Measurements from ENCODE around the gene SUSD4. TPM values are rescaled to one million over a fixed set of nuclear protein-coding genes. Genes with fewer than 3 reads are reported as not detected.

SUSD4 gene
- polyA plus RNA-seq, 2 of the 4 experiments (the other 2 are of a cell fraction): 0.61 to 0.85 TPM

DNA sequence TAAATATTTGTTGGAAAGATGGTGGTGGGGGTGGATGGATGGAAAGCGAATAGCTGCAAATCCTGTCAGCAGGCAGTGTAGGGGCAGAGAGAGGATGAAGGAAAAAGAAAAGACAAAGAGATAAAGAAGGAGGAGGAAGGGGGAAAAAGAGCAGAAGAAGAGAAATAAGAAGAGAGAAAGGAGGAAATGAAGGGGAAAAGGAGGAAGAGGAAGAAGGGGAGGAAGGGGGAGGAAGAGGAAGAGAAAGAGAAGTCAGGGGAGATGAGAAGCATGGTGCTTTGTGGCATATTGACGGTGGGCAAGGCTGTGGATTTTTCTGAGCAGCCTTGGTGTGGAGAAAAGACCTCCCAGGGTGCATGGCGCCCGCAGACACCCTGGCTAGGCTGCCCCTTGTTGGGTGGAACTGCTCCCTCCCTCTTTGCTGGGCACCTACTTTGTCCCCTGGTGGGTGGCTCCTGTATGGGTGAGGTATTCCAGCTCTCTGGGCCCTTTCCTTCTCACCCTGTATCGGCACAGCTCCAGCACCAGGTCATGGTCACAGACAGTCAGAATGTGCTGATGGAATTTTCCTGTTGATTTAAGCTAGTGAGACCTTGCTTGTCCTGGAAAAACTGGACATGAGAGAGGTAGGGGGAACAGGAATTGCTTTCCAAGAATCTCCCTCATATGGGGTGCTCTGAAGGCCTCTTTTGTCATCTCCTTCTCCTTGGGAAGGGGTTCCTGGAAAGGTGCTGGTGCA lies 175.2 kb downstream of the SUSD4 start:
- ATAC-seq: peak in 1 of 2 experiments; percentile 49; a peak in 1 of 6 replicates
- FAIRE-seq: no peak
- Histone ChIP-seq H3K27ac (no peak overlapping the region), H3K9me3 (no peaks in the 10 kb centered on the region), H3K4me1 (0 out of 3 replicates have a peak, but pooled peaks cover 3% of the 10 kb centered on the region), H3K4me2 (no peak overlapping the region), H3K4me3 (no peak overlapping the region)
- POLR2A ChIA-PET: no interaction called here
- no peak for DNase-seq (ENCODE audit: low read depth in 1 of 2, low spot score in 1 of 2)
- WGBS (ENCODE audit: missing lambda C conversion rate): 39% methylated on average over 5 of the region's 5 CpGs
- TF ChIP-seq RCOR1 (IDR thresholded peaks at IDR 0.05; ENCODE audit: low read depth, low read length): no peak
- CTCF ChIA-PET: interaction anchor here (0.8 kb wide), 2 partner anchors 31 to 495 kb away, joined by 3 read pairs; no protein-coding TSS in a partner anchor

DNA sequence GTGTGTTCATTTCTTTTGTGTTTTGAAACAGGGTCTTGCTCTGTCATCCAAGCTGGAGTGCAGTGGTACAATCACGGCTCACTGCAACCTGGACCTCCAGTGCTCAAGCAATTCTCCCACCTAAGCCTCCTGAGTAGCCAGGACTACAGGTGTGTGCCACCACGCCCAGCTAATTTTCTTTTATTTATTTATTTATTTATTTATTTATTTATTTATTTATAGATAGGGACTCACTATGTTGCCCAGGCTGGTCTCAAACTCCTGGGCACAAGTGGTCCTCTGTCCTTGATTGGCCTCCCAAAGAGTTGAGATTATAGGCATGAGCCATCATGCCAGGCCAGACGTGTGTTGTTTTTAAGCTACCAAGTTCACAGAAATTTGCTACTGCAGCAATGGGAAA lies 177.2 kb downstream of the SUSD4 start:
- FAIRE-seq (no peak), DNase-seq (ENCODE audit: low read depth in 1 of 2, low spot score in 1 of 2) (no peak), ATAC-seq (no peak)
- Histone ChIP-seq H3K4me1 (0 out of 3 replicates have a peak, but pooled peaks cover 3% of the 10 kb centered on the region), H3K4me3 (no peak overlapping the region), H3K4me2 (no peak overlapping the region), H3K27ac (no peak overlapping the region), H3K9me3 (no peaks in the 10 kb centered on the region)
- TF ChIP-seq ZC3H11A (IDR thresholded peaks at IDR 0.05): peak; percentile 80
- TF ChIP-seq TFCP2L1 (CRISPR knock-in tag; IDR thresholded peaks at IDR 0.05): no peak
- POLR2A ChIA-PET: no interaction called here
- CTCF ChIA-PET: interaction anchor here (0.6 to 1.8 kb wide), 4 partner anchors 8 to 180 kb away, joined by 3 to 5 read pairs (median 4); no protein-coding TSS in a partner anchor
- 36% methylated on average over 3 of the region's 3 CpGs for WGBS (ENCODE audit: missing lambda C conversion rate)

DNA sequence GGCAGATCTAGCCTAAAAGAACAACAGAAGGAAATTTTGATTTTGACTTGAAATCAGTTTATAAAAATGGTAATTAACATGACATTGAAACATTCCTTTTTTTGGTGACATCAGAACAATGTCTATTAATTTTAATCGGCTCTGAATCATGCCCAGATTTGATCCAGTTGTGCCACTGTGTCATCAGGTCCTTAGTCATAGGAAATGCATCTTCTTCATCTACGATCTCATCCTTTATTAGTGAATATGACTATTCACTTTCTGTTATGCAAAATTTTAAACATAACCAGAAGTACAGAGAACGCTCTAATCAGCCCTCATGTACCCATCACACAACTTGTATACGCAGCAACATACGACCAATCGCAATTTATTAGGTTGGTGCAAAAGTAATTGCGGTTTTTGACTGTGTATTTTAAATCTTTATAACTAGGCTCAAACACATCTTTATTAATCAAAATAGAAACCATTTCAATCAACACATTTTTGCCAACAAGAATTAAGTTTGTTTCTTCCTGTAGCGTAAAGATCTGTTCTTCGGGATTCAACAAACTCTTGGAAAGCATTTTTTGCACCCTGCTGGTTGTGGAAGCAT lies 180.6 kb downstream of the SUSD4 start:
- Histone ChIP-seq H3K4me1 (no peaks in the 10 kb centered on the region), H3K4me2 (no peak overlapping the region), H3K9me3 (no peaks in the 10 kb centered on the region), H3K4me3 (no peak overlapping the region), H3K27ac (no peak overlapping the region)
- ATAC-seq: no peak
- 63% methylated on average over 9 of the region's 9 CpGs for WGBS (ENCODE audit: missing lambda C conversion rate)
- ChIA-PET CTCF (no interaction called here), POLR2A (no interaction called here)
- no peak for DNase-seq (ENCODE audit: low read depth in 1 of 2, low spot score in 1 of 2)
- TF ChIP-seq, protein P1, sequence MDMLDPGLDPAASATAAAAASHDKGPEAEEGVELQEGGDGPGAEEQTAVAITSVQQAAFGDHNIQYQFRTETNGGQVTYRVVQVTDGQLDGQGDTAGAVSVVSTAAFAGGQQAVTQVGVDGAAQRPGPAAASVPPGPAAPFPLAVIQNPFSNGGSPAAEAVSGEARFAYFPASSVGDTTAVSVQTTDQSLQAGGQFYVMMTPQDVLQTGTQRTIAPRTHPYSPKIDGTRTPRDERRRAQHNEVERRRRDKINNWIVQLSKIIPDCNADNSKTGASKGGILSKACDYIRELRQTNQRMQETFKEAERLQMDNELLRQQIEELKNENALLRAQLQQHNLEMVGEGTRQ (IDR thresholded peaks at IDR 0.05): no peak
- no peak for TF ChIP-seq ZFP36 (IDR thresholded peaks at IDR 0.05; ENCODE audit: borderline replicate concordance, partially characterized antibody)
- no peak for TF ChIP-seq PHF8 (IDR thresholded peaks at IDR 0.05; ENCODE audit: borderline replicate concordance, low read depth)
- no peak for TF ChIP-seq NPAS2 (CRISPR knock-in tag; IDR thresholded peaks at IDR 0.05; ENCODE audit: borderline replicate concordance)
- TF ChIP-seq, protein P2, sequence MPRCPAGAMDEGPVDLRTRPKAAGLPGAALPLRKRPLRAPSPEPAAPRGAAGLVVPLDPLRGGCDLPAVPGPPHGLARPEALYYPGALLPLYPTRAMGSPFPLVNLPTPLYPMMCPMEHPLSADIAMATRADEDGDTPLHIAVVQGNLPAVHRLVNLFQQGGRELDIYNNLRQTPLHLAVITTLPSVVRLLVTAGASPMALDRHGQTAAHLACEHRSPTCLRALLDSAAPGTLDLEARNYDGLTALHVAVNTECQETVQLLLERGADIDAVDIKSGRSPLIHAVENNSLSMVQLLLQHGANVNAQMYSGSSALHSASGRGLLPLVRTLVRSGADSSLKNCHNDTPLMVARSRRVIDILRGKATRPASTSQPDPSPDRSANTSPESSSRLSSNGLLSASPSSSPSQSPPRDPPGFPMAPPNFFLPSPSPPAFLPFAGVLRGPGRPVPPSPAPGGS (IDR thresholded peaks at IDR 0.05): no peak
- no peak for TF ChIP-seq POLR2A (IDR thresholded peaks at IDR 0.05; ENCODE audit: low read length)
- no peak for TF ChIP-seq JUNB (IDR thresholded peaks at IDR 0.05)
- TF ChIP-seq, protein P3, sequence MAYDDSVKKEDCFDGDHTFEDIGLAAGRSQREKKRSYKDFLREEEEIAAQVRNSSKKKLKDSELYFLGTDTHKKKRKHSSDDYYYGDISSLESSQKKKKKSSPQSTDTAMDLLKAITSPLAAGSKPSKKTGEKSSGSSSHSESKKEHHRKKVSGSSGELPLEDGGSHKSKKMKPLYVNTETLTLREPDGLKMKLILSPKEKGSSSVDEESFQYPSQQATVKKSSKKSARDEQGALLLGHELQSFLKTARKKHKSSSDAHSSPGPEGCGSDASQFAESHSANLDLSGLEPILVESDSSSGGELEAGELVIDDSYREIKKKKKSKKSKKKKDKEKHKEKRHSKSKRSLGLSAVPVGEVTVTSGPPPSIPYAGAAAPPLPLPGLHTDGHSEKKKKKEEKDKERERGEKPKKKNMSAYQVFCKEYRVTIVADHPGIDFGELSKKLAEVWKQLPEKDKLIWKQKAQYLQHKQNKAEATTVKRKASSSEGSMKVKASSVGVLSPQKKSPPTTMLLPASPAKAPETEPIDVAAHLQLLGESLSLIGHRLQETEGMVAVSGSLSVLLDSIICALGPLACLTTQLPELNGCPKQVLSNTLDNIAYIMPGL (CRISPR knock-in tag; IDR thresholded peaks at IDR 0.05; ENCODE audit: borderline replicate concordance): no peak
- no peak for TF ChIP-seq EHF (CRISPR knock-in tag; IDR thresholded peaks at IDR 0.05)
- no peak for TF ChIP-seq RFX5 (IDR thresholded peaks at IDR 0.05)
- peak; percentile 81 for FAIRE-seq

DNA sequence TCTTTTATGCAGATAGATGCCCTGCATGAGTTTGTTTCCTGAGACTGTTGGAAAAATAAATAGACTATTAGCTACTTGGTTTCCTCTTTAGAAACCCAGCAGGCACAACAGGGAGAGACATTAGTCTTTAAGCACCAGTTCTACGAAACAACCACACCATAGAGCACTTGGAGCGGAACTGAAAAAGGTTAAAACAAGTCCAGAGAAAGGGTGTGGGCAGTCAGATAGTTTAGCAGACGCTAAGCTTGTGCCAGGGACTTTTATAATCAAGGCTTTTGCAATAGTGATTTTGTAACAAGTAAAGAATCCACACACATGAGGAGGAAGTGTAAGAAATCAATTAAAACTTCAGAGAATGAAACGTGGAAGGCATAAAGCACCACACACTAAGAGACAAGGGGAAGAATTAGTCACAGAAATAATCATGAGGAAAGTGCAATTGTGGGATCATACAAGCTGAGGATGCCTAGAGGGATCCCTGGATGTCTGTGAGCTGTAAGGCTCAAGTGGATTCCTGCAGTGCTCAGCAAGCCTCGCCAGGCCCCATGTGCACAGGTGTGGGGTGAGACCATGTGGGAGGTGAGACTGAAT lies 183.2 kb downstream of the SUSD4 start:
- ChIA-PET POLR2A (no interaction called here), CTCF (interaction anchor here (1.2 to 1.7 kb wide), 3 partner anchors 26 to 503 kb away, joined by 3 to 4 read pairs (median 4); no protein-coding TSS in a partner anchor)
- Histone ChIP-seq H3K9me3 (no peaks in the 10 kb centered on the region), H3K27ac (no peak overlapping the region), H3K4me3 (no peak overlapping the region), H3K4me1 (0 out of 3 replicates have a peak, but pooled peaks cover 3% of the 10 kb centered on the region), H3K4me2 (no peak overlapping the region)
- DNase-seq (ENCODE audit: low read depth in 1 of 2, low spot score in 1 of 2) (no peak), FAIRE-seq (no peak), ATAC-seq (no peak)
- 31% methylated on average over 5 of the region's 5 CpGs for WGBS (ENCODE audit: missing lambda C conversion rate)
- no peak for TF ChIP-seq MAZ (IDR thresholded peaks at IDR 0.05; ENCODE audit: borderline replicate concordance, low read depth, low read length)

Measured in A549 (cell line).